GM18858 (cell line): ENCODE data around the gene IQCK.

Experiments
- ATAC-seq: cut with Tn5 transposase; IDR thresholded peaks from one replicate; pipeline ENCODE4 v1.9.1; 2021; ENCODE audit not compliant: unreplicated experiment

IQCK gene

DNA sequence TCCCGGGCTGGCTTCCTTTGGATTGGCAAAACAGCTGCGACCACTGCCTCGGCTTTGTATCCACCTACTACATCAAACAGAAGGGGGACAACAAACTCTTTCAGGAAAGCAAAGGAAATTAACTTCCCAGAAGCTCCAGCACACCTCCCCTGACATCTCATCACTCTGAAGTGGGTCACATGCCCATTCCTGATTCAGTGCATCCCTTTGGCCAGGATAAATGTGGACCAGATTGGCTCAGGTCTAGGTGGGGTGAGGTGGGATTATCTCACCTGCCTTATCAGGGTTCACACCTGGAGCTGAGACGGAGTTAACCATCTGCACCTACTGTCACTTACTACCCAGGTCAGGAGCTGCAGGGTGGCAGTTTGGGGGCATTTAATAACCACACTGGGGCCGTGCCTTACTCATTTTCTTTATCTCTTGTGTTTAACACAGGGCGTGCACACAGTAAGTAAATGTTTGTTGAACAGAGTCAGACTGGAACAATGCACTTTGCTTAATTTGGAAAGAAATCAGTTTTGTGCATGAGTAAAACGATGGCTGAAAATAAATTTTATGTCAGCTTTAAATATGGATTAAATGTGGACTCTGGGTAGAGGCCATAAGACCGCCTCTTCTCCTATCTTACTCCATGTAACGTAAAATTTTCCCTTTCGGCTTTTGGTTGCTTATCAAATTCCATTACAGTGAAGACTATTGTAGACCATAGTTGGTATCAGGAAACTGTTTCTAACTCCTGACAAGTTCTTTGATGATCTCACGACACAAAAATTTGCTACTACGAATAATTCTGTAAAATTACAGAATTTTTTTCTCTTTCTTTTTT, 36.0 kb downstream of the IQCK start:
- no peak for ATAC-seq

DNA sequence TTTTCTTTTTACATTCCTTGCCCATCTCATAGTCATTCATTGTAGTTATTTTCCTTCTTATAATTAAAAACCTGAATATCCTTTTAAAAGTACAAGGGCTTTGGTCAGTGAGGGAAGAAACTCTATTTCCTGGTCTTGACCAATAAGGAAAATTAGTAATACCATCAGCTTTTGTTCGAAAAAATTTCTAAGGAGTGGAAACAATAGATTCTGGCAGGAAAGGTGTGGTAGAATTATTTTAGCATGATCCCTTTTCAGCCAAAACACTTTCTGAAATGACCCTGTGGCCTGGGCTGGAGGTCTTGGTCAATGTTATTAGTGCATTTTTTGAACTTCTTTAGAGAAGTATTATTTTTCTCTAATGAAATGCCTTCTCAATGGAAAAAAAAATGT, 36.6 kb downstream of the IQCK start:
- ATAC-seq = no peak

- ATAC-seq = no peak
Measured at GRCh38 chr16:19755268-19755667, 37.2 kb downstream of the IQCK start.

DNA sequence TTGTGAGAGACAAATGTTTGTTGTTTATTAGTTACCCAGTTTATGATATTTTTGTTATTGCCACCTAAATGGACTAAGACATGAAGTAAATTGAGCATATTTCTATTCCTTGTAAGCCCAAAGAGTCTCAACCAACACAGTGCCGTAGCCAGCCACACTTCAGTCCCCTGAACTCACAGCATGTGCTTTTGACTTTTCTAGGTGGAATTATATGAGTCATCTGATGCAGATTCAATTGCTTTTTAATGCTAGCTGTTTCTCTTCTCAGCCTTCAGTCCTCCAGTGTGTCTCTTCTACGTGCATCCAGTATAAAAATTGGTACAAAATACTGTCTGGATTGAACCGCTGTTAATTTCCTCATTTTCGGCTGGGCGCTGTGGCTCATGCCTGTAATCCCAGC, 39.0 kb downstream of the IQCK start:
- ATAC-seq = no peak

- ATAC-seq = no peak
Measured at GRCh38 chr16:19757762-19758595, 39.9 kb downstream of the IQCK start.

- ATAC-seq = no peak
Measured at GRCh38 chr16:19760356-19761060, 42.4 kb downstream of the IQCK start.

DNA sequence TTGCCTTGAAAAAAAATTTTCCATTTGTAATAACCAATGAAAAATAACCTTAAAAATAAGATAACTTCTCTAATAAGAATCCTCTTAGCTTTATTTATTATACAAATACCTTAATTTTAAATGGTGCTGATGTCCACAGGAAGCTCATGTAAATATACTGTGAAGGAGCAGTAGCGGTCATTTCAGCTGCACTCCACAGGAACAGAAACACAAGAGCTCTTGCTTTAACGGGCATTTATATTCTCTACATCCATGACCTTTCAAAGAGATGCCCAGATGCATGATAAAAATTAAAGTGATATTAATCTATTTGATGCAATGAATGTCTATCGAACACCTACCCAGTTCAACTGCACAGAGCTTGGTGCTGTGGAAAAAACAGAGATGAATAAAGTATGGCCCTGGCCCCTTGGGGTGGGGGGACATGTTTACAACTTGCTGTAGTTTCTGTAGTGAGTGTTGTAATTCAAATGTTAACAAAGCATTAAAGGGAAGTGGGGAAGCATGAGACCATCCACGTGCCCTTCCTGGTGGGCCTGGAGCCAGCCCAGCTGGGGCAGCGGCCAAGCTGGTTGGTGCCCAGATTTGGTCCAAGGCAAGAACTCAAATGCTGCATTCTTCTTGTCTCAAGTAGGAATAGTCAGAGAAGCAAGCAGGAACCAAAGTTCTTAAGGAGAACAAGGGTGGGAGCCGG, 47.9 kb downstream of the IQCK start:
- no peak for ATAC-seq

- ATAC-seq = no peak
Measured at GRCh38 chr16:19766554-19766884, 48.4 kb downstream of the IQCK start.

- ATAC-seq = no peak
Measured at GRCh38 chr16:19766988-19767387, 48.9 kb downstream of the IQCK start.

- ATAC-seq = no peak
Measured at GRCh38 chr16:19767497-19767896, 49.4 kb downstream of the IQCK start.

DNA sequence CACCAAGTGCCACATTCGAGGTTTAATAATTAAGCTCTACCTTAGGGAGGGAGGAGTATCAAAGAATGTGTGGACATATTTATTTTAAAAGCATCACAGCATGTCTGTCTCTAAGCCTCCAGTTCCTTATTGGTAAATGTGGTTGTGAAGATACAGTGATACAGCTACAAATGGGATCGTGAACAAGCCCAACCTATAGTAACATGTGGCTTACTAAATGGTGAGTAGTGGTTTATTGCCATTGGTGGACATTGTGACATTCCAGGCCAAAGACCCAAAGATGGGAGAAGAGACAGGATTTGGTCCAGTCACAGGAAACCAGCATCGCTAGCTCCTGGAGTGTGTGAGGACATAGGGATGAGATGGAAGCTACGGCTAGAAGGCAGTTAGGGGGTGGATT, 51.2 kb downstream of the IQCK start:
- no peak for ATAC-seq

DNA sequence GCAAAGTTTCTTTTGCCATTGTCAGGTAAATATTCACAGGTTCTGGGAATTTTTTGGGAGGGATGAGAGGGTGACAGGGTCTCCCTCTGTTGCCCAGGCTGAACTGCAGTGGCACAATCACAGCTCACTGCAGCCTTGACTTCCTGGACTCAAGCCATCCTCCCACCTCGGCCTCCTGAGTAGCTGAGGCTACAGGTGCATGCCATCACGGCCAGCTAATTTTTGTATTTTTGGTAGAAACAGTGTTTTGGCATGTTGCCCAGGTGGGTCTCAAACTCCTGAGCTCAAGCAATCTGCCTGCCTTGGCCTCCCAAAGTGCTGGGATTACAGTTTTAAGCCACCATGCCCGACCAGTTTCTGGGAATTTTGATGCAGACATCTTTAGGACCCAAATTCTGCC, 53.0 kb downstream of the IQCK start:
- ATAC-seq = no peak

GRCh38 chr16:19771796-19772195, 53.7 kb downstream of the IQCK start:
- ATAC-seq = no peak

DNA sequence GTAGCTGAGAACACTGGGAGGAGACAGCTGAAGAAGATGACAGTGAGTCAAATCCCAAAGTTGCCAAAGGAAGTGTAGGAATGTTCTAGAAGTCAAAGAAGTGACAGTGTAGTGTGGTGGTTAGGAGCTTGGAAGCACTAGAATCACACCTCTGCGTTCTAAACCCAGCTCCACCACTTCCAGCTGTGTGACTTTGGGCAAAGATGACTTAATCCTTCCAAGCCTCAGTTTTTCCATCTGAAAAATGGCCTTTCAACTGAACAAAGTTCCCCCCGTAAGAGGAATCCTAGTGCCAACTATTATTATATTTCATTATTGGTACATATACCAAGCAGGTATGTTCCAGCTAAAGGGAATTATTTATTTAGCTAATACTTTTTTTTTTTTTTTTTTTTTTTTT, 56.0 kb downstream of the IQCK start:
- no peak for ATAC-seq

- ATAC-seq = no peak
Measured at GRCh38 chr16:19776147-19776546, 58.1 kb downstream of the IQCK start.

GRCh38 chr16:19776565-19776964, 58.5 kb downstream of the IQCK start:
- ATAC-seq = no peak

GRCh38 chr16:19780321-19780720, 62.2 kb downstream of the IQCK start:
- no peak for ATAC-seq

- ATAC-seq = no peak
Measured at GRCh38 chr16:19781226-19781625, 63.2 kb downstream of the IQCK start.

GRCh38 chr16:19783363-19784182, 65.5 kb downstream of the IQCK start:
- no peak for ATAC-seq

GRCh38 chr16:19784183-19784736, 66.2 kb downstream of the IQCK start:
- ATAC-seq = no peak
